ENCODE data around the gene BEST4.
"Not testable (repeated sequence)": the region's sequence is repeated elsewhere in the genome, so short reads cannot be mapped to it uniquely, and the experiment has no call there.

BEST4 gene

GRCh38 chr1:44819196-44819607, 31.2 kb upstream of the BEST4 start:
- DNase-seq, result no peak

- no peak for DNase-seq
Observed at GRCh38 chr1:44817771-44818495, 30.0 kb upstream of the BEST4 start.

DNA sequence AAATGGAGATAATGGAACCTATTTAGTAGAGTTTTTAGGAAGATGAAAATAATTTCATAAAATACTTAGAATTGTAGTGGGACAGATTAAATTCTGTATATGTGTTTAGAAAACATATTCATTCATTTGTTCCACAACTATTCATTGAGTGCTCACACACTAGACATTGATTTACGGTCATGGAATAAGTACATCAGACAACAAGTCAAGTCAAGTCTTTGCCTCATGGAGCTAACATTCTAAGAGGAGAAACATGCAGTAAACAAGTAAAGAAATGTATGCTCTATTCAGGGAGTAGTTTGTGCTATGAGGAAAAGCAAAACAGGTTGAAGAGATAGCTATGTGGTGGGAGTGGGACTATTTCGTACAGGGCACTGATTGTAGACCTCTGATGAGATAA, 29.3 kb upstream of the BEST4 start:
- no peak for DNase-seq

- DNase-seq, result not testable (repeated sequence)
Observed at GRCh38 chr1:44815926-44816325, 28.0 kb upstream of the BEST4 start.

DNA sequence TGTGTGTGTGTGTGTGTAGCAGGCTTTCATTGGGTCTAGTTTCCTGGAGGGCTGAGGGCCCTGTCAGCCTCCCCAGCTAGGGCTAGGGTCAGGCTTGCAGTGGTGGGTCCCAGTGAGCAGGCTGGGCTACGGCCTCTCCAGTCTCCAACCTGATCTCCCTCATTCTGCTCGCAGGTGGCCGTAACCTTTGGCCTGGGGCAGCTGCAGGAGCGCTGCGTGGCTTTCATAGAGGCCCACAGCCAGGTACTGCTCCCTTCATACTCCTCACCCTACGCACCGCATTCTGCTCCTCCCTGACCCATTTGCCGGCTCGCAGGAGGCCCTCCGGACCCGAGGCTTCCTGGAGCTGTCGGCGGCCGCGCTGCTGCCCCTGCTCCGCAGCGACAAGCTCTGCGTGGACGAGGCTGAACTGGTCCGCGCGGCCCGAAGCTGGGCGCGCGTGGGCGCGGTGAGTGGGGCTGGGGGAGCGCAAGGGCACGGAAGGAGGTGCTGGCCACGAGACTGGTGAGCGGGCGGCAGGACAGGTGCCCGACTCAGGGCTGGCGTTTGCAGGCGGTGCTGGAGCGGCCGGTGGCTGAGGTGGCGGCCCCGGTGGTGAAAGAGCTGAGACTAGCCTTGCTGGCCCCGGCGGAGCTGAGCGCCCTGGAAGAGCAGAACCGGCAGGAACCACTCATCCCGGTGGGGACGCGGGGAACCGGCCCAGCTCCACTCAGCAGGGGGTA, 25.0 kb upstream of the BEST4 start:
- DNase-seq, result no peak

DNA sequence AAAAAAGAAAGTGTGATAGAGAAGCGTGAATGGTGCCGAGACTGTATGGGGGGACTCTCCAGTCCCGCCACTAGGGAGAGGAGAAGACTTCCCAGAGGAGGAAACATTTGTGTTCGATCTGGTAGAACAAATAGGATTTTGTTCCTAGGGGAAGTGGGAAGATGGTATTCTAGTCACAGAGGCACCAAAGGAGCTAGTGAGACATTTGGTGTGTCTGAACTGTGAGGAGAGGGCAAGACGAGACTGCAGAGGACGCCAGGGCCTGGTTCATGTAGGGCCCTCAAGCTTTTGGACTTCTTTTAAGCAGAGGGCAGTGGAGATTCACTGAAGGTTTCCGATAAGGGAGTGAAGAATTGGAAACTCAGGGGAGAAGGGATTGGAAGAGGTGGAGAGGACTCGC, 23.3 kb upstream of the BEST4 start:
- DNase-seq, result no peak

DNA sequence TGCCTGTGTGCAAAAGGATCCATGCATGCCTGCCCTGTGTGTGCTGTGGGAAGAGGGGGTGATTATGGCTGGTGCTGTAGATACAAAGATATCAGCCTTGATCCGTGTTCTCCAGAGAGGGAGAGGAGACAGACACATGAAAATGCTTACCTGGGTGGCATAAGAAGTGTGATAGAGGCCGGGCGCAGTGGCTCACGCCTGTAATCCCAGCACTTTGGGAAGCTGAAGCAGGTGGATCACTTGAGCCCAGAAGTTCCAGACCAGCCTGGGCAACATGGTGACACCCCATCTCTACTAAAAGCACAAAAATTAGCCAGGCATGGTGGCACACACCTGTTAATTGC, 22.8 kb upstream of the BEST4 start:
- DNase-seq, result not testable (repeated sequence)

GRCh38 chr1:44810101-44810761, 22.3 kb upstream of the BEST4 start:
- no peak for DNase-seq

GRCh38 chr1:44808938-44809917, 21.3 kb upstream of the BEST4 start:
- no peak for DNase-seq

- DNase-seq, result peak; percentile 36 to 66
Observed at GRCh38 chr1:44808063-44808937, 20.3 kb upstream of the BEST4 start, which contains the start of gene BTBD19. Gene BTBD19, plus strand, starts transcription at chr1:44808523. Its CDS starts 298 bp downstream, at chr1:44808821.

DNA sequence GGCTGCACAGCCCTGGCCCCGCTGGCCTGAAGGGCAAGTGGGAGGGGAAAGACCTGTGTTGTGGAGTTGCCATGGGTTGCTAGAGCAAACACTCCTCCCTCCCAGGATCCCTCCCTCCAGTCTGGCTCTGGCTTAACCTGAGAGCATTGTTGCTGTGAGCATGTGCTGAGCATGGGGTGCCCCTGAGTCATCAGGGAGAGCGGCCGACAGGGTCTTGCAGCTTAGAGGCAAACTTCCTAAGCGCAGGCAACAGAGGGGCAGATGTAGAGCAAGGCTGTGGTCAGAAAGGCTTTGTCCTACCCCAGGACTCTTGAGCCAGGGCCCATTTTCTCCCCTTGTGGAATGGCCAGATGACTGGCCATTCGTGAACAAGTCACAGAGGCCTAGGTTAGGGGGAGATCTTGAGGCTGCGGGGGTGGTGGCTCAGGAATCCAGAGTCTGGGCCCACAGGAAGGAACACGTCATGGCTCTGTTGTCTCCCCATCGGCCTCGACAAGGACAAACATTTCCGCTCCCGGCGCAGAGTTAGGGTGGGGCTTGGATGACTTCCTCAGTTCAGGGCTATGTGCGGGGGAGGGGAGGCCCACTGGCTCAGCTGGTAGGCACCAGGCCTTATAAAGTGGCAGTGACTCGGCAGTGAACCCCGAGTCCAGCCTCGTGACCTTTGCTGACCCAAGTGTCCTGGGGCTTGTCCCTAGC, 19.5 kb upstream of the BEST4 start:
- peak; percentile 96 to 97 for DNase-seq

DNA sequence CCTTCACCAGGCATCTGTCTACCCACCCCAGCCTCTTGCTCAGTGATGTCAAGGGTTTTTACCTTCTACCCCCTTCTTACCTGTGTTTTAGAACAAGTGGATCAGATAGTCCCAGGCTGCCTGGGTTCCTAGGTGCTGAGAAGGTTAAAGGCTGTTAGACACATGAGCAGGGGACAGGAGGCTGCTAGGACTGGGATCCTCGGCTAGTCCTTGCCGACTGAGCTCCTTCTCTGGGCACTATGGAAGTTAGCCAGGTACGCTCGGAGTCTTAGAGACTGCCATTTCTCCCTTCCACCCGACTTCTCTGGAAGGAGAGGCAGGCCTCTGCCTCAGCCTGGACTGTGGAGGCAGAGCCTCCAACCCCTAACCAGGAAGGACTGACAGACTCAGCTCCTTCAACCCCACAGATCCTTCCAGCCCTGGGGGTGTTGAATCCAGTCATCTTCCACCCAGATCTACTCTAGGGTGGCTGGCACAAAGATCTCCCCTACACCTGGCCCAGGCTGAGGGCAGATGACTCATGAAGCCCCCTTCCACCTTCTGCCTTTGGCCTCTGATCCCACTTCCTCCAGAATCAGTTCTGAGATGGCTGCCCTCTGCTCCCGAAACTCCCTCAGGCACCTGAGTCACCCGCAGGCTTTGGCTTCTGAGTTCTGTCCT, 18.9 kb upstream of the BEST4 start, which contains the start of gene DYNLT4:
Gene DYNLT4, minus strand, starts transcription at position 648 of the 660 bp plus-strand sequence. CDS start 683 bp downstream, outside the sequence.
- no peak for DNase-seq

GRCh38 chr1:44806025-44806703, 18.2 kb upstream of the BEST4 start:
- DNase-seq, result no peak

- no peak for DNase-seq
Observed at GRCh38 chr1:44805311-44806024, 17.5 kb upstream of the BEST4 start.

GRCh38 chr1:44803312-44804095, 15.5 kb upstream of the BEST4 start:
- no peak for DNase-seq

GRCh38 chr1:44803062-44803311, 15.0 kb upstream of the BEST4 start:
- no peak for DNase-seq

DNA sequence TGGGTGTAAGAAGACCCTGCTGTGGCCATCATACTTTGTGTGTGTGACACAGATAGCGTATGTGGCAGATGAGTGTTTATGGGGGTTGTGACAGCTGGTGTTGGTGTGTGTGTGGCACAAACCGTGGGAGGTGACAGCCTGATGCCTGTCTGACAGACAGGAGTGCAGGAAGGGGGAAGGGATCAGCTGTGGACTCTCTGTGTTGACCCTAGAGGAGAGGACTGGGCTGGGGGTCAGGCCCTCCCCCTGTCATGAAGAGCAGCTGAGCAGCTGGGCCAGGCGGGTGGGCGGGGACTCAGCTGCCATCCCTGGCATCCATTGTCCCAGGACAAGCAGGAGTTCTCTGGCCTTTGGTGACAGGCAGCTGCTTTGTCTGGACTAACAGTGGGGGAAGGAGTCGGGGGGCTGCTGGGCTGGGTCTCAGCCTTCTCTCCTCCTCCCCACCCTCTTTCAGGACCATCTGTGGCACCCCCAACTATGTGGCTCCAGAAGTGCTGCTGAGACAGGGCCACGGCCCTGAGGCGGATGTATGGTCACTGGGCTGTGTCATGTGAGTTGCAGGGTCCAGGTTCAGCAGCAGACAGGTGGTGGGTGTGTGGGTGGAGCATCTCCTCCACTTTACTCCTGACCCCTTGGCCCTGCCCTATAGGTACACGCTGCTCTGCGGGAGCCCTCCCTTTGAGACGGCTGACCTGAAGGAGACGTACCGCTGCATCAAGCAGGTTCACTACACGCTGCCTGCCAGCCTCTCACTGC, 14.5 kb upstream of the BEST4 start:
- DNase-seq, result no peak
